Adrenal gland (tissue), 12 donors: Measurements from ENCODE around the gene TREM2. TPM values are rescaled to one million over a fixed set of nuclear protein-coding genes. Genes with fewer than 3 reads are reported as not detected.

Source experiments
- DNase-seq, 7 donors: peaks; one replicate each; pipeline ENCODE4 v3.0.0-alpha.2; 2019 to 2020
- H3K27ac ChIP-seq, 5 donors: fragments of 200-600 bp; sonication (generic) in 4 of 5; 1 replicate in 3 of 5; 2 replicates in 2 of 5; pipeline versions ENCODE4 v1.5.1 to v1.8.0; 2016 to 2020; ENCODE audit warnings: mild to moderate bottlenecking in 1 of 5
- H3K27me3 ChIP-seq: fragments of 200-600 bp; 2 replicates; pipeline ENCODE4 v1.8.0; 2021
- H3K36me3 ChIP-seq, 2 donors: fragments of 200-600 bp; replicated peaks in 1 of 2; 1 replicate in 1 of 2; 2 replicates in 1 of 2; pipeline versions ENCODE4 v1.5.1 to v1.8.0; 2018 to 2022
- H3K4me1 ChIP-seq, 2 donors: fragments of 200-600 bp; replicated peaks in 1 of 2; 1 replicate in 1 of 2; 2 replicates in 1 of 2; pipeline versions ENCODE4 v1.5.1 to v1.8.0; 2018 to 2021
- H3K4me3 ChIP-seq, 4 donors: fragments of 200-600 bp; sonication (generic) in 3 of 4; one replicate each; pipeline ENCODE4 v1.5.1; 2016 to 2018
- H3K9me3 ChIP-seq, 3 donors: fragments of 200-600 bp; sonication (generic) in 1 of 3; replicated peaks in 1 of 3; 1 replicate in 2 of 3; 2 replicates in 1 of 3; pipeline versions ENCODE4 v1.5.1 to v1.8.0; 2016 to 2021
- POLR2A ChIP-seq, 2 donors: fragments of 450-650 bp; IDR thresholded peaks; one replicate each; pipeline ENCODE4 v1.6.1; 2017; ENCODE audit warnings: antibody characterized with exemption in 2 of 2, mild to moderate bottlenecking in 2 of 2, moderate library complexity in 1 of 2
- WGBS, 4 donors: extraction: QIAGEN DNeasy Blood & Tissue Kit in 2 of 4; methylation state at CpG; one replicate each; pipeline versions ENCODE4 v1.1.5 to v1.1.7; 2013 to 2017; 5-methylcytosine and 5-hydroxymethylcytosine counted together
- intact Hi-C, 2 donors: fragments of 100-400 bp; cut with DNase I; formaldehyde crosslinking; loops; one replicate each; pipeline versions ENCODE4 v1.14.1 to v1.15.0; 2022 to 2023
- polyA plus RNA-seq, 3 donors: library from polyadenylated mRNA; stranded (reverse); fragments of 200-250 nt in 2 of 3; fragments of 350-450 nt in 1 of 3; fragmentation: Illumina TruSeq in 1 of 3; extraction: RNeasy Lipid Tissue Mini Kit (QIAGEN cat#74804) in 1 of 3; gene quantifications; one replicate each; pipeline ENCODE4 v1.2.3, GENCODE V29; 2013 to 2014
- total RNA-seq, 9 donors: library from RNA; depleted of rRNA in 4 of 9; stranded (reverse); fragments of >200 nt in 4 of 9; fragments of 120-200 nt in 1 of 9; fragmentation: NEBNext Ultra II Directional in 1 of 9; extraction: Animal tissue kit (Norgen Biotek cat#: 25700) in 1 of 9; gene quantifications; one replicate each; pipeline versions ENCODE4 v1.1.0 to v1.2.4, GENCODE V29; 2013 to 2023
- TF ChIP-seq, protein P1 (sequence below), 6 experiments: fragments of 450-650 bp in 4 of 6; fragments of 200-600 bp in 2 of 6; sonication (generic) in 1 of 6; IDR thresholded peaks; 1 replicate in 5 of 6; 2 replicates in 1 of 6; pipeline versions ENCODE4 v1.5.1 to v1.8.0; 2016 to 2021; ENCODE audit warnings: antibody characterized with exemption in 6 of 6, mild to moderate bottlenecking in 2 of 6, moderate library complexity in 1 of 6
- donor health status: healthy with polysubstance abuse.
- donor health status: Bipolar disorder and iron deficiency.
- donor health status: DM: yes; HTN: yes; CAD: no.
- donor health status: DM: no; HTN: no; CAD: no.
- donor health status: DM: no; HTN: no; CAD: no.
- donor health status: DM: yes; HTN: yes; CAD: no.

Gene TREM2
- total and polyA plus RNA-seq, 12 donors: 0.67 to 42.5 (median 18.6) TPM

DNA sequence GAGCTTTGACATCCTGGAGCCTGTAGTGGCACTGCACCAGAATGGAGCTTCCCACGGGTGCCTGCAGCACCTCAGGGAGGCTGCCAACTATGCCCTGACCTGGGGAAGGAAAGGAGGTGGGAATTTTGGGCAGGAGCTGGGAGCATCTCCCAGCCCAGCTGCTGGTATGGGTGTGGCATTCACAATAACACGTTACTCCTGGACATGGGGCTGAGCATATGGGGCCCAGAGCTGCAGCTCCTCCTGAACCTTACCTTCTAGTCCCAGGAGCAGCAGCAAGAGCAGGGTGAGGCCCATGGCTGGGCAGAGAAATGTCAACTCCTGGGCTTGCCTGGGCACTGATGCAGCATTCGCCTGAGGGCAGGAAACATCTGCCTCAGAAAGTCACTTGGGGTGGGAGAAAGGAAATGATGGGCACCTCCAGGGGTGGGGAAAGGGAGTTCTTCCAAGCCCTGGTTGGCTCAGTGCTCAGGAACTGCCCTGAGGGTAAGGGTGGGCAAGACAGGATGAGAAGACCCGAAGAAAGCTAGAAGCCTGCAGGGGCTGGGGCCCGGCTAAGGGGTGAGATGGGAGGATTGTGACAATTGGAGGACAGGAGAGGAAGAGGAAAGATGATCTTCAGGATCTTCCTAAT is 8.8 kb downstream of the TREM2 start, which contains the start of gene TREML1:
Gene TREML1 (minus strand): TSS at position 356 of the 634 bp plus-strand sequence. CDS start 59 bp downstream, at position 297.
- TF ChIP-seq POLR2A (IDR thresholded peaks at IDR 0.05): no peak
- TF ChIP-seq, protein P1, sequence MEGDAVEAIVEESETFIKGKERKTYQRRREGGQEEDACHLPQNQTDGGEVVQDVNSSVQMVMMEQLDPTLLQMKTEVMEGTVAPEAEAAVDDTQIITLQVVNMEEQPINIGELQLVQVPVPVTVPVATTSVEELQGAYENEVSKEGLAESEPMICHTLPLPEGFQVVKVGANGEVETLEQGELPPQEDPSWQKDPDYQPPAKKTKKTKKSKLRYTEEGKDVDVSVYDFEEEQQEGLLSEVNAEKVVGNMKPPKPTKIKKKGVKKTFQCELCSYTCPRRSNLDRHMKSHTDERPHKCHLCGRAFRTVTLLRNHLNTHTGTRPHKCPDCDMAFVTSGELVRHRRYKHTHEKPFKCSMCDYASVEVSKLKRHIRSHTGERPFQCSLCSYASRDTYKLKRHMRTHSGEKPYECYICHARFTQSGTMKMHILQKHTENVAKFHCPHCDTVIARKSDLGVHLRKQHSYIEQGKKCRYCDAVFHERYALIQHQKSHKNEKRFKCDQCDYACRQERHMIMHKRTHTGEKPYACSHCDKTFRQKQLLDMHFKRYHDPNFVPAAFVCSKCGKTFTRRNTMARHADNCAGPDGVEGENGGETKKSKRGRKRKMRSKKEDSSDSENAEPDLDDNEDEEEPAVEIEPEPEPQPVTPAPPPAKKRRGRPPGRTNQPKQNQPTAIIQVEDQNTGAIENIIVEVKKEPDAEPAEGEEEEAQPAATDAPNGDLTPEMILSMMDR (IDR thresholded peaks at IDR 0.05): no peak
- WGBS, 4 donors: 63 to 79% (median 69%) methylated on average over 3 to 5 of the region's 5 CpGs
- Histone ChIP-seq H3K36me3 (no peaks in the 10 kb centered on the region), H3K27ac (no peak within 1 kb of the TSS), H3K27me3 (no peaks in the 10 kb centered on the region), H3K4me3 (no peak within 1 kb of the TSS), H3K4me1 (peaks cover 0 to 4% of the 10 kb centered on the region in 2 donors), H3K9me3 (no peaks in the 10 kb centered on the region)
- intact Hi-C loops: no loop called here
- no peak for DNase-seq

DNA sequence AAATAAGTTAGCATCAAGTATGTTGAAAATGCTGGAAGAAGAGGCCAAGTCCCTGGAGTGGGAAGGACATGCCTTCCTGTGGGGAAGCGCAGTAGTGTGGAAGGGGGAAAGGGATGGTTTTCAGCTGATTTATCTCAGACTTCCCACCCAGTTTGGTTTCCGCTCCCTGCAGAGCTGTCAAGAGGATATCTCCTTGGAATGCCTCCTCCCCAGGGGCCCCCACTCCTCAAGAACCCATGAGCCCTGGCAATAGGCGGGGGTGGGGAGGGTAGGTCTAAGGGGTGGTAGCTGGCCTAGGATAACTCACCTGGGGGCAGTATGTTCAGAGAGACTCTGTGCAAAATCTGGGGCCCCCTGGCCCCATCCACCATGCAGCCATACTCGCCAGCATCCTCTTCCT is 9.5 kb downstream of the TREM2 start:
- no peak overlapping the region for H3K4me3 ChIP-seq
- H3K27ac ChIP-seq: no peak overlapping the region
- no peaks in the 10 kb centered on the region for H3K9me3 ChIP-seq
- H3K4me1 ChIP-seq: peaks cover 0 to 4% of the 10 kb centered on the region in 2 donors
- TF ChIP-seq, protein P1 (IDR thresholded peaks at IDR 0.05): no peak
- TF ChIP-seq POLR2A (IDR thresholded peaks at IDR 0.05): no peak
- H3K27me3 ChIP-seq: no peaks in the 10 kb centered on the region
- H3K36me3 ChIP-seq: no peaks in the 10 kb centered on the region
- no peak for DNase-seq
- 69 to 95% (median 82%) methylated on average over 3 to 4 of the region's 4 CpGs for WGBS, 4 donors
- intact Hi-C loops: no loop called here

DNA sequence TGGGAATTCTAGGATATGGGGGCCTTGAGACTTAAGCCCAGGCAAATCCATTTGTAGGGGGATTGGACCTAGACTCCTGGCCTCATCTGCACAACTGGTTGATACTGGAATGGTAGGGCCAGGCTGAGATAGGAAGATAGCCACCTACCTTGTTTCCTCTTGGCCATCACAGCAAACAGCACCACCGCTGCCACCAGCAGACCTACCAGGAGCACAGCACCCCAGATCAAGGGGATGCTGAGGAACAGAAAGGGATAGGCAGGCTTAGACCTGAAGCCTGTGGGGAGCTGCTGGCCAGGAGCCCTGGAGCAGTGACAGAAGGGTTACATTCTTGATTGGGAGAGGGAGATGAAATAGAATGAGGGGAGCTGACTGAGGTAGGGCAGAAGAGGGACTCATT is 12.2 kb downstream of the TREM2 start:
- intact Hi-C loops: no loop called here
- WGBS, 4 donors: 83 to 92% (median 87%) methylated on average over 1 of the region's 1 CpG; no CpG with 5 or more reads in 1 of the 4 donors
- Histone ChIP-seq H3K4me1 (no peaks in the 10 kb centered on the region), H3K27me3 (no peaks in the 10 kb centered on the region), H3K27ac (no peak overlapping the region), H3K36me3 (peaks cover 0 to 5% of the 10 kb centered on the region in 2 donors), H3K4me3 (no peak overlapping the region), H3K9me3 (peaks cover 0 to 4% (median 0%) of the 10 kb centered on the region in 3 donors)
- DNase-seq: no peak
- no peak for TF ChIP-seq POLR2A (IDR thresholded peaks at IDR 0.05)
- TF ChIP-seq, protein P1 (IDR thresholded peaks at IDR 0.05): no peak

DNA sequence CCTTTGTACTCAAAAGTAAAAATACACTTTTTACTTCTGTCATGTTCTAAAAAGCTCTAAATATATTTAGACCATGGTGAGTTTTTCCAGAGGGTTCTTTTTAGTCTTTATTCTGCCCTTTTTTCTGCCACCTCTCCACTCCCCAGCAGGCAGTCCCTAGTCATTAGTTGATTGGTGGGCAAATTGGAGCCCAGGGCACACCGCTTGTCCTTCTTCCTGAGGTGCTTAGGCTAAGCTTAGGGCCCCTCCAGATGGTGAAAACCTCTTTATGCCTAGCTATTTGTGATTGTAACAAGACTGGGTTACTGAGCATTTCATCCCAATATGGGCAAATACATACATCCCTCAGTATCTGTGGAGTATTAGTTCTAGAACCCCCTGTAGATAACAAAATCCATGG is 15.0 kb downstream of the TREM2 start:
- no peak for DNase-seq
- WGBS, 4 donors: 100% methylated on average over 1 of the region's 1 CpG
- H3K4me3 ChIP-seq: no peak overlapping the region
- H3K36me3 ChIP-seq: peaks cover 0 to 5% of the 10 kb centered on the region in 2 donors
- H3K27ac ChIP-seq: no peak overlapping the region
- H3K27me3 ChIP-seq: no peaks in the 10 kb centered on the region
- intact Hi-C loops: no loop called here
- TF ChIP-seq POLR2A (IDR thresholded peaks at IDR 0.05): no peak
- TF ChIP-seq, protein P1 (IDR thresholded peaks at IDR 0.05): no peak
- H3K9me3 ChIP-seq: peaks cover 0 to 4% (median 0%) of the 10 kb centered on the region in 3 donors
- H3K4me1 ChIP-seq: no peaks in the 10 kb centered on the region
